GM19351 (cell line): Measurements from ENCODE around the gene FBXO42.

Source experiments
- ATAC-seq: cut with Tn5 transposase; IDR thresholded peaks from one replicate; pipeline ENCODE4 v1.9.1; 2021; ENCODE audit warnings: mild to moderate bottlenecking, moderate library complexity; ENCODE audit not compliant: unreplicated experiment

The FBXO42 gene

DNA sequence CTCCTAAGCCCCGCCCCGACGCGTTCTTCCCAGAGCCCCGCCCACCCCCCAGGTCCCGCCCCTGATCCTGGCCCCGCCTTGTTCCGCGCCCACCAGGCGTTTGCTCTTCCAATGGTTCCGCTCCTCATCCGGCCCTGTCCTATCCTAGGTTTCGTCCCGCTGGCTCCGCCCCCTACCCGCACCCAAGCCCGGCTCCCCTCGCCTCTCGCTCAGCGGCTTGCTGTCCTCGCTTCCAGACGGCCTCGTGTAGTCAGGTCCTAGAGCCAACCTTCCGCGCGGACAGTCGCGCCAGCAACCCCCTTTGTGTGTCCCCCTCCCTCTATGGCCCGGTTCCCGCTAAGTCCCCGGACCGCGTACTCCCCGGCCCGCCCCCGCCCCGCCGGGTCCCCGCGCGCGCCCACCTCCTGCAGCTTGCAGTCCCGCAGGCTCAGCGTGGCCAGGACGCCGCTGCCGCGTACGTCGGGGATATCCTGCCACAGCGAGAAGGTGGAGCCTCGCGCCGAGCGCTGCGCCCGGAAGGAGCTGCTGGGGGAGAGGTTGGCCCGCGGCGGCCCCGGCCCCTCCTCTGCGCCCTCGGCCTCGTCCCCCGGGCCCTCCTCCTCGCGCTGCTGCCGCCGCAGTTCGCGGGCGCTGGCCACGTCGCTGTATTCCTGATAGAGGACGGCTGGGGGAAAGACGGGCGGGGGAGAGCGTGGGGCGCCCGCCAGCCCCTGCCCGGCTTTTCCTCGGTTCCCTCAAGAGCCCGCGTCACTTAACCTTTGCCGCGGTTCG, 145.5 kb downstream of the FBXO42 start:
- ATAC-seq = peak; percentile 73

DNA sequence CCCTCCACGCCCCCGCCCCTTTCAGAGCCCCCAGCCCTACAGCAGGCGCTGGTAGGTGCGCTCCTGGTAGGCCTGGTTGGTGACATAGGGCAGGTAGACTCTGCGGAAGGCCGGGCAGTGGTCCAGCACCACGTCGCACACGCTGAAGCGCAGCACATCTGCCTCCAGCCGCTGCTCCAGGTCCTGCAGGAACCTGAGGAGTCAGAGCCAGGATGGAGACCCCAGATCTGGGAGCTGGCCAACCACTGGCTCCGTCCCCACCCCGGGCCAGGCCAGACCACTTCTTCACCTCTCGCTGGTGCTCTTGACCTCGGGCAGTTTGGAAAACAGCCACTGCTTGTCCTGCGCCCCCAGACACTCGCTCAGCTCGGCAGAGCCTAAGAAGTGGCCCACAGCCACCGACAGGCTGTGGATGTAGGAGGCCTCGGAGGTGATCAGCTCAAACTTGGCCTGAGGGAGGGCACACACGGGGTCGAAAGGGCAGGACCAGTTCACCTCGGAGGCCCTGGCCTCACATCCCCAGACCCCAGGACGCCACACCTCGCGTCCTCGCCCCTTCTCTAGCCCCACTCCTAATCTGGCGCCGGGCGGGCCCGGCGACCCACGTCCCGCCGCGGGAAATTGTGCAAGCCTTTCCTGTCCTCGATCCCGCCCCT, 146.3 kb downstream of the FBXO42 start:
- ATAC-seq = peak; percentile 15

- ATAC-seq = no peak
These were observed 147.0 kb downstream of the FBXO42 start for GRCh38 chr1:16205334-16205671.

DNA sequence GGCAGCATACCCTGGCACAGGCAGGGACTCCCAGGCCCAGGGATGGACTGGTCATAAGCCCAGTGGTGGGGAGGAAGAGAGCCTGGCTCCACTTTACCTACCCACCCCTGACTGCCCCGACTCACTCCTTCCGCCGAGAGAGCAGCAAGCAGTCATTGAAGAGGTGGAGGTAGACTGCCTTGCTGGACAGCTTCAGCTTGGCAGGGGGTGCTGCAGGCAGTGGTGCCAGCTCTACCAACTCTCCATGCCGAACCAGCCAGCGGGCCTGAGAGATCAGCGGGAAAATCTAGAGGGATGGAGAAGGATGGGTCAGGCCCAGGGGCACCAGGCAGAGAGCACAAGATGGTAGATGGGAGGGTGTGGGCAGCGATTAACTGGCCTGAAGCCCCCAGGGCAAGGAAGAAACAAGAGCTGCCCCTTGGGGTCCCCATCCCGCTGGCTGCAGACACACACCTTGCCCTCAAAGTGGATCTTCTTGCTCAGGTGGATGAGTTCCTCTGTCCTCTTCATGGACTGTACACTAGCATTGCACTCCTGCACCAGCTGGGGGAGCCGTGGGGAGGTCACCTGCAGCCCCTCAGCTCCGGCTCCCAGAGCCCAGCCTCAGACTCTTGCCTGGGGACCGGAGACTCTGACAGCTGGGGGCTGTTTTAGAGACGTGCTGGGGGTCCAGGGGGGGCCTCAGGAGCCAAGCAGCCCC, 147.5 kb downstream of the FBXO42 start:
- no peak for ATAC-seq

GRCh38 chr1:16204216-16204615, 148.1 kb downstream of the FBXO42 start:
- ATAC-seq = no peak

GRCh38 chr1:16203550-16203949, 148.7 kb downstream of the FBXO42 start:
- ATAC-seq = no peak

- ATAC-seq = no peak
These were observed 149.7 kb downstream of the FBXO42 start for GRCh38 chr1:16202281-16203210.

DNA sequence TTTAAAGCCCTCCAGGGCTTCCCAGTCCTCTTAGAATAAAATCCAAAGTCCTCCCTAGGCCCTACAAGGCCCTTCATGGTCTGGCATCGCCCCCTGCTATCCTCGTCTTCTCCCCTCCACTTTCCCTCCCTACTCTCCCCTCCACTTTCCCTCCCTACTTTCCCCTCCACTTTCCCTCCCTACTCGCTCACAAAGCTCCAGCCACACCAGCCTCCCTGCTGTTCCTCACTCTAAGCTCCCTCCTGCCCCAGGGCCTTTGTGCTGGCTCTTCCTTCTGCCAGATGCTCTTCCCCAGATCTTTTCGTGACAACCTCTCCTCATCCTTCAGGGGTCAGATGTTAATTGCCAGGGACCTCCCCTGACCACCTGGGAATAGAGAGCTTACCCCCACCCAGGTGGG, 152.6 kb downstream of the FBXO42 start:
- no peak for ATAC-seq

GRCh38 chr1:16199157-16199501, 153.2 kb downstream of the FBXO42 start:
- ATAC-seq = no peak

DNA sequence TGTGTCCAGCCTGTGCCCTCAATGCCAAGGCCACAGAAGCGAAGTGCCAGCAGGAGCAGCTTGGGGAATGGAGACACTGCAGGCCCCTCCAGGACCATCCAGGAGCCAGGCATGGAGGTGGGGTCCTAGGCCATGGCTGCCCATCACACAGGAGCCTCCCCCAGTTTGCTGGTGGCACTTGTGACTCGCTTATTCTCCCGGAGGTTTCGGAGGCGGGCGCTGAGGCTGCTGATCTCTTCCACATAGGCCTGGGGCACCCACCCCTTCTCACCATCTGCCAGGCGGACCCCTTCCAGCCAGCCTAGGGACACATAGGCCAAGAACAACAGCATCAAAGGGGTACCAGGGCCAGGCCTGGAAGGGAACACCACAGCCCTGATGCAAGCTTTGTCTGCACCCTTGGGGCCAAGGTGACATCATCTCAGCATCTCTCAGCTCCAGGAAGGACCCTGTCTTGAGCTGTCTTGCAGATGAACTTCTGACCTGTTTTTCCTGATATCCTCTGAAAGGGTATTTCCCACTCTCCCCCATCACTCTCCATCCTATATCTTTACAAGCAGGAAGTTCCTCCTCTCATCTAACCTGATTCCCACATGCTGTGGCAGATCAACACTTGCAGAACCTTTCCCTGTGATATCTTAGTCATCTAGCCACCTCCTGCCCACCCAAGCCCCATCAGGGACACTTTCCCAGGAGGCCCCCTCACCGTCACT, 153.7 kb downstream of the FBXO42 start:
- ATAC-seq = no peak

DNA sequence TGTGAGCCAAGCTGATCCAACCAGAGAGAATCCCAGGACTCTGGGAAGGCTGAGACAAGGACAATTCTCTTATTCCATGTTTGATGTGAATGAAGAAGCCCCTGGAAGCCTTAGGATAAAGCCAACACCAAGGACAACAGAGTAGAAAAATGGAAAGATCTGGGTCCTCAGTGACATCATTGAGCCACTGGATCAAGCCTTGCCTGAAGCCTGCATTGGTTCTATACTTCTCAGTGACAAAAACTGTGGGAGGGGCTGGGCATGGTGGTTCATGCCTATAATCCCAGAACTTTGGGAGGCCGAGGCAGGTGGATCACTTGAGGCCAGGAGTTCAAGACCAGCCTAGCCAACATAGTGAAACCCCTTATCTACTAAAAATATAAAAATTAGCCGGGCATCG, 155.4 kb downstream of the FBXO42 start:
- no peak for ATAC-seq
